Measurements from ENCODE around the gene ADRB2. TPM values are rescaled to one million over a fixed set of nuclear protein-coding genes. Genes with fewer than 3 reads are reported as not detected.

ADRB2 gene
- total RNA-seq, 1 experiment from 2014 or later: 0.25 TPM

DNA sequence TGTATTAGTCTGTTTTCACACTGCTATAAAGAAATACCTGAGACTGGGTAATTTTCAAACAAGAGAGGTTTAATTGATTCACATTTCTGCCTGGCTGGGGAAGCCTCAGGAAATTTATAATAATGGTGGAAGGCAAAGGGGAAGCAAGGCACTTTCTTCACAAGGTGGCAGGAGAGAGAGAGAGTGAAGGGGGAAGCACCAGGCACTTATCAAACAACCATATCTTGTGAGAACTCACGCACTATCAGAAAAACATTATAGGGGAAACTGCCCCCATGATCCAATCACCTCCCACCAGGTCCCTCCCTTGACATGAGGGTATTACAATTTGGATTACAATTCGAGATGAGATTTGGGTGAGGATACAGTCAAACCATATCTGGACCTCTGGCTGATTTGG lies 34.7 kb downstream of the ADRB2 start:
- ChIA-PET RAD21 (ENCODE audit: low non-redundant PET in 1 of 2, low total read pairs in 2 of 2, uncharacterized antibody in 2 of 2, unreplicated experiment in 2 of 2) (interaction anchor here (0.6 kb wide), 2 partner anchors 54 to 241 kb away, joined by 3 read pairs; no protein-coding TSS in a partner anchor), POLR2A (no interaction called here), CTCF (no interaction called here)
- Histone ChIP-seq H3K27ac (ENCODE audit: low read depth, low read length) (no peak overlapping the region), H4K20me1 (ENCODE audit: insufficient read depth) (no peaks in the 10 kb centered on the region), H3K4me2 (ENCODE audit: low read length) (no peak overlapping the region), H3K9me3 (ENCODE audit: control insufficient read depth in 1 of 2, insufficient read depth in 1 of 2, low read depth in 1 of 2, low read length in 2 of 2) (no peaks in the 10 kb centered on the region), H3K79me2 (ENCODE audit: insufficient read depth, low read length) (no peaks in the 10 kb centered on the region), H3K9me2 (ENCODE audit: insufficient read depth) (no peaks in the 10 kb centered on the region), H3K36me3 (ENCODE audit: control insufficient read depth in 1 of 2, insufficient read depth in 2 of 2, low read length in 2 of 2) (no peaks in the 10 kb centered on the region), H3K4me1 (ENCODE audit: control insufficient read depth in 1 of 2, insufficient read depth in 2 of 2, low read length in 2 of 2) (no peaks in the 10 kb centered on the region), H2AFZ (ENCODE audit: low read depth, low read length, poor library complexity, severe bottlenecking) (no peak overlapping the region), H3K27me3 (ENCODE audit: insufficient read depth, low read length) (no peaks in the 10 kb centered on the region), H3K4me3 (replicated peaks in 1 of 2; ENCODE audit: low read depth in 1 of 2, low read length in 2 of 2) (no peak overlapping the region), H3K9ac (ENCODE audit: low read length) (no peak overlapping the region)
- no peak for TF ChIP-seq SIN3A (IDR thresholded peaks at IDR 0.05; ENCODE audit: low read depth)
- TF ChIP-seq SRF (IDR thresholded peaks at IDR 0.05; ENCODE audit: low read depth): no peak
- TF ChIP-seq, protein P1, sequence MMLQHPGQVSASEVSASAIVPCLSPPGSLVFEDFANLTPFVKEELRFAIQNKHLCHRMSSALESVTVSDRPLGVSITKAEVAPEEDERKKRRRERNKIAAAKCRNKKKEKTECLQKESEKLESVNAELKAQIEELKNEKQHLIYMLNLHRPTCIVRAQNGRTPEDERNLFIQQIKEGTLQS (IDR thresholded peaks at IDR 0.05): no peak
- TF ChIP-seq, protein P2, sequence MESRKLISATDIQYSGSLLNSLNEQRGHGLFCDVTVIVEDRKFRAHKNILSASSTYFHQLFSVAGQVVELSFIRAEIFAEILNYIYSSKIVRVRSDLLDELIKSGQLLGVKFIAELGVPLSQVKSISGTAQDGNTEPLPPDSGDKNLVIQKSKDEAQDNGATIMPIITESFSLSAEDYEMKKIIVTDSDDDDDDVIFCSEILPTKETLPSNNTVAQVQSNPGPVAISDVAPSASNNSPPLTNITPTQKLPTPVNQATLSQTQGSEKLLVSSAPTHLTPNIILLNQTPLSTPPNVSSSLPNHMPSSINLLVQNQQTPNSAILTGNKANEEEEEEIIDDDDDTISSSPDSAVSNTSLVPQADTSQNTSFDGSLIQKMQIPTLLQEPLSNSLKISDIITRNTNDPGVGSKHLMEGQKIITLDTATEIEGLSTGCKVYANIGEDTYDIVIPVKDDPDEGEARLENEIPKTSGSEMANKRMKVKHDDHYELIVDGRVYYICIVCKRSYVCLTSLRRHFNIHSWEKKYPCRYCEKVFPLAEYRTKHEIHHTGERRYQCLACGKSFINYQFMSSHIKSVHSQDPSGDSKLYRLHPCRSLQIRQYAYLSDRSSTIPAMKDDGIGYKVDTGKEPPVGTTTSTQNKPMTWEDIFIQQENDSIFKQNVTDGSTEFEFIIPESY (IDR thresholded peaks at IDR 0.05; ENCODE audit: extremely low read depth, insufficient replicate concordance, low read length): no peak
- TF ChIP-seq SP1 (IDR thresholded peaks at IDR 0.05; ENCODE audit: low read depth): no peak
- no peak for TF ChIP-seq RAD21 (IDR thresholded peaks at IDR 0.05; ENCODE audit: low read depth)
- no peak for TF ChIP-seq ZNF274 (IDR thresholded peaks at IDR 0.05; ENCODE audit: low read depth, low read length)
- no peak for TF ChIP-seq POLR2AphosphoS5 (IDR thresholded peaks at IDR 0.05; ENCODE audit: low read depth, low read length)
- TF ChIP-seq, protein P3, sequence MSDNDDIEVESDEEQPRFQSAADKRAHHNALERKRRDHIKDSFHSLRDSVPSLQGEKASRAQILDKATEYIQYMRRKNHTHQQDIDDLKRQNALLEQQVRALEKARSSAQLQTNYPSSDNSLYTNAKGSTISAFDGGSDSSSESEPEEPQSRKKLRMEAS (IDR thresholded peaks at IDR 0.05): no peak
- no peak for TF ChIP-seq YY1 (IDR thresholded peaks at IDR 0.05; ENCODE audit: extremely low read depth, insufficient replicate concordance, low read depth, low read length)
- TF ChIP-seq CEBPB (IDR thresholded peaks at IDR 0.05; ENCODE audit: low read depth): no peak
- TF ChIP-seq, protein P4, sequence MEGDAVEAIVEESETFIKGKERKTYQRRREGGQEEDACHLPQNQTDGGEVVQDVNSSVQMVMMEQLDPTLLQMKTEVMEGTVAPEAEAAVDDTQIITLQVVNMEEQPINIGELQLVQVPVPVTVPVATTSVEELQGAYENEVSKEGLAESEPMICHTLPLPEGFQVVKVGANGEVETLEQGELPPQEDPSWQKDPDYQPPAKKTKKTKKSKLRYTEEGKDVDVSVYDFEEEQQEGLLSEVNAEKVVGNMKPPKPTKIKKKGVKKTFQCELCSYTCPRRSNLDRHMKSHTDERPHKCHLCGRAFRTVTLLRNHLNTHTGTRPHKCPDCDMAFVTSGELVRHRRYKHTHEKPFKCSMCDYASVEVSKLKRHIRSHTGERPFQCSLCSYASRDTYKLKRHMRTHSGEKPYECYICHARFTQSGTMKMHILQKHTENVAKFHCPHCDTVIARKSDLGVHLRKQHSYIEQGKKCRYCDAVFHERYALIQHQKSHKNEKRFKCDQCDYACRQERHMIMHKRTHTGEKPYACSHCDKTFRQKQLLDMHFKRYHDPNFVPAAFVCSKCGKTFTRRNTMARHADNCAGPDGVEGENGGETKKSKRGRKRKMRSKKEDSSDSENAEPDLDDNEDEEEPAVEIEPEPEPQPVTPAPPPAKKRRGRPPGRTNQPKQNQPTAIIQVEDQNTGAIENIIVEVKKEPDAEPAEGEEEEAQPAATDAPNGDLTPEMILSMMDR (IDR thresholded peaks at IDR 0.05 in 2 of 3, conservative IDR thresholded peaks at IDR 0.05 in 1 of 3; ENCODE audit: borderline replicate concordance in 1 of 3, insufficient read depth in 1 of 3, low read depth in 2 of 3, low read length in 2 of 3): no peak
- TF ChIP-seq ELF1 (IDR thresholded peaks at IDR 0.05; ENCODE audit: borderline replicate concordance, low read depth): no peak
- no peak for TF ChIP-seq ZFX (IDR thresholded peaks at IDR 0.05)
- intact Hi-C loops (cut with micrococcal nuclease): no loop called here
- no peak for ATAC-seq
- DNase-seq (ENCODE audit: low read depth, low spot score): no peak
- BruUV-seq (replicated peaks): no TSS peak

Measured in HCT116 (cell line).